Measurements from ENCODE around the gene FYB2. TPM values are rescaled to one million over a fixed set of nuclear protein-coding genes. Genes with fewer than 3 reads are reported as not detected.

Gene FYB2
- total RNA-seq, 1 experiment from 2014 or later, result 0.15 TPM

DNA sequence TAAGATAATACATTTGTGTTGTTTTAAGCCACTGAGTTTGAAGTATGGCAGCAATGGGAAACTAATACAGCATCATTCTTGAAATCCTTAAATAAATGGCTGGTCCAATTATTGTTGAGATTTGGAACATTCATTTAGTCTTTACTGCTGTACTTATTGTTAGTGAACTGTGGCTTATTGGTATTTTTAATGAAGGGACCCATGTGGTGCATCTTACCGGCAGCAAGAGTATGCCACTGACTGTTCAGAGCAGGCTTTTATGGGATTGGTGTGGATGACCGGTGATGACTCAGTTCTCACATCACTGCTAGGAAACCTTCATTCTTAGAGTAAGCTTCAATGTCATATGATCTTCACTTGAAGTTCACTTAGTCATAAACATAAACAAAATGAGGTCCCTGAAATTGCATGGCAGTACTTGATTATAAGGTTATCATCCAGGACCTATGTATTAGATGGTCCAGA, 142.6 kb downstream of the FYB2 start:
- Mint-ChIP-seq H3K27ac (no peak overlapping the region), H3K4me3 (no peak overlapping the region), H3K4me1 (no peaks in the 10 kb centered on the region), H3K9me3 (no peaks in the 10 kb centered on the region), H3K27me3 (ENCODE audit: low read depth) (no peaks in the 10 kb centered on the region), H3K36me3 (peaks cover 8% of the 10 kb centered on the region)
- ATAC-seq (no peak), DNase-seq (ENCODE audit: low spot score) (no peak)
- no peak for TF ChIP-seq NFYB (CRISPR knock-in tag; conservative IDR thresholded peaks at IDR 0.05; ENCODE audit: low read depth)
- TF ChIP-seq, protein P1, sequence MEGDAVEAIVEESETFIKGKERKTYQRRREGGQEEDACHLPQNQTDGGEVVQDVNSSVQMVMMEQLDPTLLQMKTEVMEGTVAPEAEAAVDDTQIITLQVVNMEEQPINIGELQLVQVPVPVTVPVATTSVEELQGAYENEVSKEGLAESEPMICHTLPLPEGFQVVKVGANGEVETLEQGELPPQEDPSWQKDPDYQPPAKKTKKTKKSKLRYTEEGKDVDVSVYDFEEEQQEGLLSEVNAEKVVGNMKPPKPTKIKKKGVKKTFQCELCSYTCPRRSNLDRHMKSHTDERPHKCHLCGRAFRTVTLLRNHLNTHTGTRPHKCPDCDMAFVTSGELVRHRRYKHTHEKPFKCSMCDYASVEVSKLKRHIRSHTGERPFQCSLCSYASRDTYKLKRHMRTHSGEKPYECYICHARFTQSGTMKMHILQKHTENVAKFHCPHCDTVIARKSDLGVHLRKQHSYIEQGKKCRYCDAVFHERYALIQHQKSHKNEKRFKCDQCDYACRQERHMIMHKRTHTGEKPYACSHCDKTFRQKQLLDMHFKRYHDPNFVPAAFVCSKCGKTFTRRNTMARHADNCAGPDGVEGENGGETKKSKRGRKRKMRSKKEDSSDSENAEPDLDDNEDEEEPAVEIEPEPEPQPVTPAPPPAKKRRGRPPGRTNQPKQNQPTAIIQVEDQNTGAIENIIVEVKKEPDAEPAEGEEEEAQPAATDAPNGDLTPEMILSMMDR (IDR thresholded peaks at IDR 0.05), result no peak
- TF ChIP-seq ELF4 (CRISPR knock-in tag; IDR thresholded peaks at IDR 0.05; ENCODE audit: low read depth), result no peak
- no peak for TF ChIP-seq ZNF219 (CRISPR knock-in tag; IDR thresholded peaks at IDR 0.05; ENCODE audit: borderline replicate concordance)
- TF ChIP-seq, protein P2, sequence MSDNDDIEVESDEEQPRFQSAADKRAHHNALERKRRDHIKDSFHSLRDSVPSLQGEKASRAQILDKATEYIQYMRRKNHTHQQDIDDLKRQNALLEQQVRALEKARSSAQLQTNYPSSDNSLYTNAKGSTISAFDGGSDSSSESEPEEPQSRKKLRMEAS (CRISPR knock-in tag; IDR thresholded peaks at IDR 0.05), result no peak
- TF ChIP-seq ZNF671 (CRISPR knock-in tag; IDR thresholded peaks at IDR 0.05), result no peak
- TF ChIP-seq ZBTB43 (CRISPR knock-in tag; IDR thresholded peaks at IDR 0.05), result no peak
- TF ChIP-seq, protein P3, sequence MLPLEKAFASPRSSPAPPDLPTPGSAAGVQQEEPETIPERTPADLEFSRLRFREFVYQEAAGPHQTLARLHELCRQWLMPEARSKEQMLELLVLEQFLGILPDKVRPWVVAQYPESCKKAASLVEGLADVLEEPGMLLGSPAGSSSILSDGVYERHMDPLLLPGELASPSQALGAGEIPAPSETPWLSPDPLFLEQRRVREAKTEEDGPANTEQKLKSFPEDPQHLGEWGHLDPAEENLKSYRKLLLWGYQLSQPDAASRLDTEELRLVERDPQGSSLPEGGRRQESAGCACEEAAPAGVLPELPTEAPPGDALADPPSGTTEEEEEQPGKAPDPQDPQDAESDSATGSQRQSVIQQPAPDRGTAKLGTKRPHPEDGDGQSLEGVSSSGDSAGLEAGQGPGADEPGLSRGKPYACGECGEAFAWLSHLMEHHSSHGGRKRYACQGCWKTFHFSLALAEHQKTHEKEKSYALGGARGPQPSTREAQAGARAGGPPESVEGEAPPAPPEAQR (CRISPR knock-in tag; IDR thresholded peaks at IDR 0.05), result no peak
- no peak for TF ChIP-seq ATF6 (CRISPR knock-in tag; IDR thresholded peaks at IDR 0.05)
- no peak for TF ChIP-seq ATF1 (CRISPR knock-in tag; IDR thresholded peaks at IDR 0.05)
- TF ChIP-seq GTF2I (CRISPR knock-in tag; conservative IDR thresholded peaks at IDR 0.05), result no peak
- TF ChIP-seq SMAD4 (CRISPR knock-in tag; IDR thresholded peaks at IDR 0.05), result no peak
- ChIA-PET POLR2A (no interaction called here), CTCF (interaction anchor here (1.0 kb wide), 1 partner anchor 127 kb away, joined by 3 read pairs; no protein-coding TSS in a partner anchor)

- Mint-ChIP-seq H3K4me1 (no peaks in the 10 kb centered on the region), H3K27ac (no peak overlapping the region), H3K27me3 (ENCODE audit: low read depth) (no peaks in the 10 kb centered on the region), H3K4me3 (no peak overlapping the region), H3K9me3 (no peaks in the 10 kb centered on the region), H3K36me3 (peaks cover 8% of the 10 kb centered on the region)
- CTCF ChIA-PET, result no interaction called here
- POLR2A ChIA-PET, result no interaction called here
- ATAC-seq (no peak), DNase-seq (ENCODE audit: low spot score) (no peak)
- no peak for TF ChIP-seq RORB (CRISPR knock-in tag; IDR thresholded peaks at IDR 0.05)
- no peak for TF ChIP-seq CREB1 (CRISPR knock-in tag; IDR thresholded peaks at IDR 0.05)
- no peak for TF ChIP-seq SOX15 (CRISPR knock-in tag; IDR thresholded peaks at IDR 0.05)
- no peak for TF ChIP-seq FOXJ3 (CRISPR knock-in tag; IDR thresholded peaks at IDR 0.05; ENCODE audit: borderline replicate concordance)
- no peak for TF ChIP-seq E2F4 (CRISPR knock-in tag; IDR thresholded peaks at IDR 0.05; ENCODE audit: borderline replicate concordance, low read depth)
- TF ChIP-seq ZNF425 (CRISPR knock-in tag; conservative IDR thresholded peaks at IDR 0.05), result no peak
- TF ChIP-seq ZNF396 (CRISPR knock-in tag; IDR thresholded peaks at IDR 0.05; ENCODE audit: borderline replicate concordance), result no peak
- TF ChIP-seq NFATC4 (CRISPR knock-in tag; IDR thresholded peaks at IDR 0.05), result no peak
- TF ChIP-seq SMAD3 (CRISPR knock-in tag; IDR thresholded peaks at IDR 0.05; ENCODE audit: borderline replicate concordance), result no peak
- TF ChIP-seq FOXK1 (CRISPR knock-in tag; IDR thresholded peaks at IDR 0.05), result no peak
- no peak for TF ChIP-seq ZBTB21 (CRISPR knock-in tag; IDR thresholded peaks at IDR 0.05; ENCODE audit: borderline replicate concordance)
- TF ChIP-seq ZNF138 (CRISPR knock-in tag; conservative IDR thresholded peaks at IDR 0.05), result no peak
- no peak for TF ChIP-seq JAZF1 (CRISPR knock-in tag; IDR thresholded peaks at IDR 0.05)
- TF ChIP-seq EMX1 (CRISPR knock-in tag; IDR thresholded peaks at IDR 0.05), result no peak
- no peak for TF ChIP-seq MYBL2 (CRISPR knock-in tag; IDR thresholded peaks at IDR 0.05)
- TF ChIP-seq TEAD4 (CRISPR knock-in tag; IDR thresholded peaks at IDR 0.05), result no peak
Observed at GRCh38 chr1:56675763-56676162, 143.4 kb downstream of the FYB2 start.
